ENCODE measurements around the gene KRT28.

KRT28 gene

GRCh38 chr17:40809721-40810421 is 10.1 kb upstream of the KRT28 start:
- TF ChIP-seq SP7 (tag by site-specific recombination; IDR thresholded peaks at IDR 0.05) (peak; percentile 54; the same call in 1 of the 2 replicates), ZNF629 (tag by site-specific recombination; IDR thresholded peaks at IDR 0.05) (peak; percentile 34; the same call in 1 of the 2 replicates), ZNF2 (tag by site-specific recombination; IDR thresholded peaks at IDR 0.05) (no peak)
- Histone ChIP-seq H3K36me3 (ENCODE audit: control insufficient read depth in 2 of 2, insufficient read depth in 1 of 2, low read length in 2 of 2) (no peaks in the 10 kb centered on the region), H3K4me3 (ENCODE audit: low read depth, low read length) (no peak overlapping the region), H3K4me1 (ENCODE audit: control insufficient read depth, insufficient read depth, low read length) (no peaks in the 10 kb centered on the region; the same call in 1 of the 2 replicates), H3K27ac (ENCODE audit: extremely low read depth, low read depth, low read length) (no peak overlapping the region), H3K9me3 (ENCODE audit: control insufficient read depth, insufficient read depth, low read depth, low read length) (no peaks in the 10 kb centered on the region)
- POLR2A ChIA-PET = interaction anchor here (1.9 kb wide), 1 partner anchor 9 kb away, joined by 9 read pairs; no protein-coding TSS in a partner anchor
- CTCF ChIA-PET = interaction anchor here (0.6 to 4.2 kb wide), 11 partner anchors 35 to 857 kb away, joined by 3 to 22 read pairs (median 3); no protein-coding TSS in a partner anchor

- CTCF ChIA-PET = interaction anchor here (0.6 to 6.6 kb wide), 6 partner anchors 190 to 1260 kb away, joined by 3 to 68 read pairs (median 4); no protein-coding TSS in a partner anchor
- no peaks in the 10 kb centered on the region for H3K36me3 ChIP-seq (ENCODE audit: control insufficient read depth in 2 of 2, insufficient read depth in 1 of 2, low read length in 2 of 2)
- POLR2A ChIA-PET = interaction anchor here (2.3 kb wide), 1 partner anchor 13 kb away, joined by 10 read pairs; no protein-coding TSS in a partner anchor
- H3K4me3 ChIP-seq (ENCODE audit: low read depth, low read length) = no peak overlapping the region
- H3K9me3 ChIP-seq (ENCODE audit: control insufficient read depth, insufficient read depth, low read depth, low read length) = no peaks in the 10 kb centered on the region
- TF ChIP-seq REST (tag by site-specific recombination; IDR thresholded peaks at IDR 0.05) = peak; percentile 93
- TF ChIP-seq ZNF239 (tag by site-specific recombination; IDR thresholded peaks at IDR 0.05) = no peak
- no peaks in the 10 kb centered on the region; the same call in 1 of the 2 replicates for H3K4me1 ChIP-seq (ENCODE audit: control insufficient read depth, insufficient read depth, low read length)
- H3K27ac ChIP-seq (ENCODE audit: extremely low read depth, low read depth, low read length) = no peak overlapping the region
These were observed 6.4 kb upstream of the KRT28 start for GRCh38 chr17:40806131-40806530.

GRCh38 chr17:40803617-40804082 is 3.9 kb upstream of the KRT28 start:
- ChIA-PET CTCF (interaction anchor here (0.5 to 6.6 kb wide), 21 partner anchors 11 to 859 kb away, joined by 3 to 68 read pairs (median 4); no protein-coding TSS in a partner anchor), POLR2A (no interaction called here)
- Histone ChIP-seq H3K27ac (ENCODE audit: extremely low read depth, low read depth, low read length) (no peak overlapping the region), H3K4me3 (ENCODE audit: low read depth, low read length) (no peak overlapping the region), H3K9me3 (ENCODE audit: control insufficient read depth, insufficient read depth, low read depth, low read length) (no peaks in the 10 kb centered on the region), H3K36me3 (ENCODE audit: control insufficient read depth in 2 of 2, insufficient read depth in 1 of 2, low read length in 2 of 2) (no peaks in the 10 kb centered on the region), H3K4me1 (ENCODE audit: control insufficient read depth, insufficient read depth, low read length) (no peaks in the 10 kb centered on the region)
- TF ChIP-seq BCL11B (tag by site-specific recombination; IDR thresholded peaks at IDR 0.05; ENCODE audit: low read depth) (no peak), SETDB1 (IDR thresholded peaks at IDR 0.05; ENCODE audit: insufficient read length, low read length) (no peak), ZNF341 (tag by site-specific recombination; IDR thresholded peaks at IDR 0.05; ENCODE audit: low read depth) (no peak), WT1 (tag by site-specific recombination; IDR thresholded peaks at IDR 0.05) (no peak), ZNF2 (tag by site-specific recombination; IDR thresholded peaks at IDR 0.05) (0 out of 2 replicates have a peak, but pooled peaks have one; percentile 37), ZNF544 (tag by site-specific recombination; IDR thresholded peaks at IDR 0.05) (no peak), ZNF658 (tag by site-specific recombination; IDR thresholded peaks at IDR 0.05) (no peak), ZNF600 (tag by site-specific recombination; IDR thresholded peaks at IDR 0.05) (0 out of 2 replicates have a peak, but pooled peaks have one; percentile 32), SP2 (tag by site-specific recombination; IDR thresholded peaks at IDR 0.05) (no peak), ZSCAN23 (tag by site-specific recombination; IDR thresholded peaks at IDR 0.05) (no peak), ZFP69B (tag by site-specific recombination; IDR thresholded peaks at IDR 0.05) (no peak), ZFHX2 (tag by site-specific recombination; conservative IDR thresholded peaks at IDR 0.05) (no peak), ZNF623 (tag by site-specific recombination; IDR thresholded peaks at IDR 0.05) (no peak), SCRT2 (tag by site-specific recombination; IDR thresholded peaks at IDR 0.05) (peak; percentile 70)
- TF ChIP-seq, protein P1, sequence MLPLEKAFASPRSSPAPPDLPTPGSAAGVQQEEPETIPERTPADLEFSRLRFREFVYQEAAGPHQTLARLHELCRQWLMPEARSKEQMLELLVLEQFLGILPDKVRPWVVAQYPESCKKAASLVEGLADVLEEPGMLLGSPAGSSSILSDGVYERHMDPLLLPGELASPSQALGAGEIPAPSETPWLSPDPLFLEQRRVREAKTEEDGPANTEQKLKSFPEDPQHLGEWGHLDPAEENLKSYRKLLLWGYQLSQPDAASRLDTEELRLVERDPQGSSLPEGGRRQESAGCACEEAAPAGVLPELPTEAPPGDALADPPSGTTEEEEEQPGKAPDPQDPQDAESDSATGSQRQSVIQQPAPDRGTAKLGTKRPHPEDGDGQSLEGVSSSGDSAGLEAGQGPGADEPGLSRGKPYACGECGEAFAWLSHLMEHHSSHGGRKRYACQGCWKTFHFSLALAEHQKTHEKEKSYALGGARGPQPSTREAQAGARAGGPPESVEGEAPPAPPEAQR (tag by site-specific recombination; IDR thresholded peaks at IDR 0.05) = no peak
- TF ChIP-seq, protein P2, sequence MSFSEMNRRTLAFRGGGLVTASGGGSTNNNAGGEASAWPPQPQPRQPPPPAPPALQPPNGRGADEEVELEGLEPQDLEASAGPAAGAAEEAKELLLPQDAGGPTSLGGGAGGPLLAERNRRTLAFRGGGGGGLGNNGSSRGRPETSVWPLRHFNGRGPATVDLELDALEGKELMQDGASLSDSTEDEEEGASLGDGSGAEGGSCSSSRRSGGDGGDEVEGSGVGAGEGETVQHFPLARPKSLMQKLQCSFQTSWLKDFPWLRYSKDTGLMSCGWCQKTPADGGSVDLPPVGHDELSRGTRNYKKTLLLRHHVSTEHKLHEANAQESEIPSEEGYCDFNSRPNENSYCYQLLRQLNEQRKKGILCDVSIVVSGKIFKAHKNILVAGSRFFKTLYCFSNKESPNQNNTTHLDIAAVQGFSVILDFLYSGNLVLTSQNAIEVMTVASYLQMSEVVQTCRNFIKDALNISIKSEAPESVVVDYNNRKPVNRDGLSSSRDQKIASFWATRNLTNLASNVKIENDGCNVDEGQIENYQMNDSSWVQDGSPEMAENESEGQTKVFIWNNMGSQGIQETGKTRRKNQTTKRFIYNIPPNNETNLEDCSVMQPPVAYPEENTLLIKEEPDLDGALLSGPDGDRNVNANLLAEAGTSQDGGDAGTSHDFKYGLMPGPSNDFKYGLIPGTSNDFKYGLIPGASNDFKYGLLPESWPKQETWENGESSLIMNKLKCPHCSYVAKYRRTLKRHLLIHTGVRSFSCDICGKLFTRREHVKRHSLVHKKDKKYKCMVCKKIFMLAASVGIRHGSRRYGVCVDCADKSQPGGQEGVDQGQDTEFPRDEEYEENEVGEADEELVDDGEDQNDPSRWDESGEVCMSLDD (tag by site-specific recombination; IDR thresholded peaks at IDR 0.05) = no peak
